Medulla oblongata (tissue), 1 donor: ENCODE measurements around the gene RILP.

Experiments
- DNase-seq: peaks from one replicate; pipeline ENCODE4 v3.0.0-alpha.2; 2015; ENCODE audit errors: extremely low spot score

Gene RILP

DNA sequence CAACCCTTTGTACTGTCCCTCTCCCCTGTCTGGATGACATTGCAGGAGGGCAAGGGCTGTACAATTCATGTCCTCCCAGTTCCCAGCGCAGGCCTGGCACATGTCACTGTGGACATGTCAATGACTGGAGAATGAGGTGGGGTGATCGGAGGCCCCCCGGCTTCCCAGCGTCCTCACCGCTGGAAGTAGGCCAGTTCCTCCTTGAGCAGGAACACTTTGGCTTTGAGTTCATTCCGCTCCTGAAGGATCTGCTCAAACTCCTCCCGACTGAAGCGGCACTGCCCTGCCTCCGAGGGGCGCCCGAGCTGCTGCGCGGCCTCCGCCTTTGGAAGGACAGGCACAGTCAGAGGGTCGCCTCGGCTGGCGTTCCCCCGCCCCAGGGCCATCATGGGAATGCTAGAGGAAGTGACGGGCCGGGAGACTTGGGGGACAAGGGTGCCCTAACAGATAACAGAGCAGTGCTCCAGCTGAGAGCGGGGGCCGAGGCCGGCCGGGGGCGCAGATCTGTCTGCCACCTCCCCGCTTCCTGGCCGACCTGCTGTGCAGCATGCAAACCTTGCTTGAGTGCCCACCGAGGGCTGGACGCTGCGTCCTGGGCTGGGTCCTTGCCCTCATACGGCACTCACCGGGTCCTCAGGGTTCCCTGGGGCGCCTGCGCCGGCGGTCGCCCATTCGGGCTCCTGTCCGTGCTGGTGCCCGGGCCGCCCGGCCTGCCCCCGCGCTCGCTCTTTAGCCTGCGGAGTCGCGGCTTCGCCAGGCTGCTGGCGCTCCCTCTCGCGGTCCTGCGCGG is 1.3 kb downstream of the RILP start:
- DNase-seq, result peak; percentile 43

GRCh38 chr17:1647802-1648171 is 1.9 kb downstream of the RILP start:
- no peak for DNase-seq

DNA sequence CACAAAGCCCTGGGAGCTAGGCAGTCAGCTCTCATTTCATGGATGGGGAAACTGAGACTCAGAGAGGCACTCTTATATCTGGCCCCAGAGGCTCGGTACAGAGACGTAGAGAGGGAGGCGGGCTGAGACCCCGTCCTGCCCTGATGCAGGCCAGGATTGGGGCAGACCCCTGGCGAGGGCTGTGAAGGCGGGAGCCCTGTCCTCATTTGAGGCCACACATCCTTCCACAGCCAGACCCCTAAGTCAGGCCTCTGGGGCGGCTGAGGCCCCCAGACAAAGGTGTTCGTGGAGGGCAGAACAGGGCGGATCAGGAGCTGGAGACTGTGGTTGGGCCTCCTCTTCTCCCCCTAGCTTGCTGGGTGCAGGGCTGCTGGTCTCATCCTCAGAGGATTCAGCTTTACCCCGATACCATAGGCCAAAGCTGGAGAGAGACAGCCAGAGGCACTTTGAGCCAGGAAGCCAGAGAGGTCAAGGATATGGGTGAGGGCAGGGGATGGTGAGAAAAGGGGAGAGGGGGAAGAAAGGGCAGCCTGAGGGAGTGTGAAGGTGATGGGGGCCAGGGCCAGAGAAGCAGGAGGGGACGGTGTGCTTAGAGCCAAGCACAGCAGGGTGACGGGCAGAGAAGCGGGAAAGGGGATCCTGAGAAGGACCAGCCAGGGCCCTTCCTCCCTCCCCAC is 3.3 kb downstream of the RILP start:
- no peak for DNase-seq

DNA sequence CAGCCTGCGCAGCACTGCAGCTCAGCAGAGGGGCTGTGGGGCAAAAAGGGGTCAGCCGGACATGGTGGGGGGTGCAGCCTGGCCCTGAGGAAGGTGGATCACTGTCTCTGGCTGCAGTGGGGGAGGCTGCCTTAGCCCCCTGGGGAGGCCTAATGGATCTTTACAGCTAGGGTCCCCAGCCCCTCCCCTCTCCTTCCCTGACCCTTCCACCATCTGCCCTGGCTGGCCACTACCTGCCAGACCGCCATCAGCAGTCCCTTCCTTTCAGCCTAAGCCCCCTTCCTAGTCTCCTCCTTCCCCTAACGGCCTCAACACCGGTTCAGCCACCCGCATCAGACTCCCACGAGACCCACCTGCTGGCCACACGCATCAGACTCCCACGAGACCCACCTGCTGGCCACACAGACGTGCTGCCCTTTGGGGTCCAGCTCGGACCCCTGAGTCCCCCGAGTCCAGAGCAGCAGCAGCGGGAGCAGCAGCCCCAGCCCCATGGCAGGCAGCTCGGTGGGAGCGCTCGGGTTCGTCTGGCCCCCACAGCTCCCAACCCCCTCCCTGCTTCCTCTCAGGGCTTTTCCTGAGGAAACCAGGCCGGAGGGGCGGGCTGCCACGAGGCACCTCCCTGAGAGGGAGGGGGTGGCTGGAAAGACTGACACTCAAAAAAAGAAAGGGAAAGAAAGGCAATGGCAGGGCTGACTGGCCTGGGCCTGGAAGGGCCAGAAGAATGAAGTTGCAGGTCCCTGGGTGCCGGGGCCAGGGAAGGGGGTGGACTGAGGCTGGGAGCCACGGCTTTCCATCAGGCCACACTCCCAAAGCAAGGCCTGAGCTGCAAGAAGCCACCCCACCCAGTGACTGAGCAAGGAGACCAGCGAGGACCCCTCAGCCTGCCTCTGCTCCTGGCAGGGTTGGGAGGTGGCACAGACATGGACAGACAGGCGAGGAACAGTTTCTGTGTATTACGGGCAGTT is 4.2 kb downstream of the RILP start, which contains the start of gene SCARF1:
SCARF1 (minus strand) TSS at position 526 of the 965 bp plus-strand sequence; CDS start at position 491, 35 bp downstream.
- peak; percentile 45 for DNase-seq

GRCh38 chr17:1644493-1645206 is 5.0 kb downstream of the RILP start:
- no peak for DNase-seq

GRCh38 chr17:1643999-1644492 is 5.6 kb downstream of the RILP start:
- no peak for DNase-seq

GRCh38 chr17:1643293-1643998 is 6.2 kb downstream of the RILP start:
- no peak for DNase-seq

GRCh38 chr17:1641065-1641403 is 8.6 kb downstream of the RILP start:
- DNase-seq, result no peak

DNA sequence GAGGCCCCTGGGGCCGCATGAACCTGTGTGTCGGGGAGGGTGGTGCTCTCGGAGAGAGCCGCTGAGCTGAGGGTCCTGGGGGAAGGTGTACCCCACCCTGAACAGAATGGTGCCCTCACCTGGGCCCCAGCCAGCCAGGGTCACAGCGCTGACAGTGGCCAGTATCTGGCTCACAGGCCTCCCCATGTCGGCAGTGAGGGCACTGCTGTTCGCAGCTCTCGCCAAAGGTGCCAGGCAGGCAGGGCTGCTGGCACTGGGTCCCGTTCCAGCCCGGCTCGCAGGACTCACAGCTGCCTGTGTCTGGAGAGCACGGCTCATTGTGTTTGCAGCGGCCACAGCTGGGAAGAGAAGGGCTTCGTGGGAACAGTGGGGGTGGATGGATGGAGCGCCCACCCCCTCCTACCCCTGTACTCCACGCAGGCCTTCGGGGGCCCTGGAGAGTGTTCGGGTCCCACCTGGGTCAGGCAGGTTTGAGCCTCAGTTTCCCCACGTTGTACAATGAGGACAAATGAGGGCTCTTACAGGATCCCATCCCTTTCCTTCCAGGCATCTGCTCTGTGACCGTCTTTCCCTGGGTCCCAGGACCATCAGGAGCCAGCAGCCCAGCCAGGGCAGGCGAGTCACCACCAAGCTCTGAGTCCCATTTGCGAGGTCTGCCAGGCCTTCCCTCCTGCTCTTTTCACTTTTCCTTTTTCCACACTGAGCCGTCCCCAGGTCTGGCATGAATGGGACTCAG is 9.2 kb downstream of the RILP start:
- peak; percentile 39 for DNase-seq

GRCh38 chr17:1639549-1640180 is 10.0 kb downstream of the RILP start:
- no peak for DNase-seq

DNA sequence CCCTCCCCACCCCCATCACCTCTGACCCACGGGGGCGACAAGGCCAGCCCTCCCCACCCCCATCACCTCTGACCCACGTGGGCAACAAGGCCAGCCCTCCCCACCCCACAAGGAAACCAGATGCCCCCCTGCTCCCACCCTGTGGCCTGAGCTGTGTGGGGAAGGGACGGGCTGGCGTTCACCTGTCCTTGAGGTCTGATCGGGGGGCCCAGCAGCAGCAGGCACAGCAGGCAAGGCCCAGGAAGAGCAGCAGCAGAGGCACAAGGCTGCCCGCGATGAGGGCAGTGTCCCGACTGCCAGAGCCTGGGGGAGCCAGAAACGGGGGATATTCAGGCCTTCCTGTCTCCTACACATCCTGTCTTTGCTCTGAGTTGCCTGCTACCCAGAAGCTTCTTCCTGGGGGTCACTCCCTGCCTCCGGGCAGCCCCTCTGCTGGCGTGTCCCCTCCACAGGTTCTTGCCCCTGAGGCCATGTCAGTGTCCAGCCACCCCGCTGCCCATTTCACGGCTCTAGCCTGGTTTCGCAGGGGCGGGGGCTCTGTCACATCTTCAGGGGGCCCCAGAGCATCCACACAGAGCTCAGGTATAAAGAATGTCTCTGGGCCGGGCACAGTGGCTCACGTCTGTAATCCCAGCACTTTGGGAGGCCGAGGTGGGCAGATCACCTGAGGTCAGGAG is 10.9 kb downstream of the RILP start:
- DNase-seq, result no peak

DNA sequence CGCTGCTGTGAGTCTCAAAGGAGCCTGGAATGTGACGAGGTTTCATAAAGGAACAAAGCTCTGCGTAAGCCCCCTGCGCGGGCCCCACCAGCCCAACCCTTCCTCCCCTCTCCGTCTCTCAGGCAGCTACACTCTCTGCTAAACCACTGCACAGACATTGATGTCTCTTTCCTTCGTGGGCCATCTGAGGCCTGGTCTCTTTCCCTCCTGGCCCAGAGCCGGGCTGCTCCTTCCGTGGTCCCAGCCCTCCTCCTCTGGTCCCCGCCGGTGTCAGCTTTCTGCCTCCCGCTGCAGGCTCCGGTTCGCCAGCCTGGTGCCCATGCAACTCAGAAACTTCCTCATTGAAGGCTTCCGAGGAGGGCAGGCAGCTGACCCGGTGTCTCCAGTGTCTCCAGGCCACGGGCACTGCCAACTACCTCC is 11.5 kb downstream of the RILP start:
- DNase-seq, result peak; percentile 46

DNA sequence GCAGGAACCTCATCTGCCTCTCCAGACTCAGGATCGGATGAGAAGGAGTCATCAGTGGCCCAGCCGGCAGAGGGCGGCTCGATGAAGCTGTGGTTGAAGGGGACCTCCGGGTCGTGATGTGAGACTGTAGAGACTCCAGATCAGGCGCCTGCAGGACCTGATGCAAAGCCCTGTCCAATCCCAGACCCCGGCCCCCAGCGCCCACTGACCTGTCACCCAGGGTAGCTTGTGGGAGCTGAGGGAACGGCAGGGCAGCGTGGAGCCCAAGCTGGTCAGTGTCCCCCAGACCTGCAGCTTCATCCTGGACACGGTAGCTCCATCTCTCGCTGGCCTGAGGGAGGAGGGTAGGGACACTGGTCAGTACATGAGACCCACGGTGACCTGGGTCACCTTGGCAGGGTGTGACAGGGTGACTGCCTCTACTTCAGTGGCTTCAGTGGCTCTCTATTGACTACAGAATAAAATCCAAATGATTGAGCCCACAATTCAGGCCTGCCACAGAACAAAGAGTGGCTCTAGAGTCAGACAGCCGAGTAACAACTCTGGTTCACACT is 12.9 kb downstream of the RILP start:
- DNase-seq, result no peak

GRCh38 chr17:1635675-1636465 is 13.8 kb downstream of the RILP start:
- no peak for DNase-seq

GRCh38 chr17:1634841-1635650 is 14.6 kb downstream of the RILP start:
- no peak for DNase-seq

DNA sequence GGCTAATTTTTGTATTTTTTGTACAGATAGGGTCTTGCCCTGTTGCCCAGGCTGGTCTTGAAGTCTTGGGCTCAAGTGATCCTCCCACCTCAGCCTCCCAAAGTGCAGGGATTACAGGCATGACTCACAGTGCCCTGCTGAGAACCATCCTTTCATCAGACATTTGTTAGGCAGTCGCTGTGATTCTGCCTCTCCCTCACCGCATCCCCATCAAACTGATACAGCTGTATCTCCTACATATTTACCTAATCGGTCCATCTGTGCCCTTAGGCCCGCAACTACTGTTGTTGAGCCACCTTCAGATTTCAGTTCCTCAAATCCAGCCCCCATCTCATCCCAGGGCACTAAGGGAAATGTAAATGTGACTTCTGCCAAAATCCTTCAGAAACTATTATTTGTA is 19.0 kb downstream of the RILP start:
- no peak for DNase-seq
